Measurements from ENCODE around the gene MPDU1. TPM values are rescaled to one million over a fixed set of nuclear protein-coding genes. Genes with fewer than 3 reads are reported as not detected.

Gene MPDU1
- total and polyA plus RNA-seq, 7 donors: 38.4 to 121 (median 46.7) TPM

DNA sequence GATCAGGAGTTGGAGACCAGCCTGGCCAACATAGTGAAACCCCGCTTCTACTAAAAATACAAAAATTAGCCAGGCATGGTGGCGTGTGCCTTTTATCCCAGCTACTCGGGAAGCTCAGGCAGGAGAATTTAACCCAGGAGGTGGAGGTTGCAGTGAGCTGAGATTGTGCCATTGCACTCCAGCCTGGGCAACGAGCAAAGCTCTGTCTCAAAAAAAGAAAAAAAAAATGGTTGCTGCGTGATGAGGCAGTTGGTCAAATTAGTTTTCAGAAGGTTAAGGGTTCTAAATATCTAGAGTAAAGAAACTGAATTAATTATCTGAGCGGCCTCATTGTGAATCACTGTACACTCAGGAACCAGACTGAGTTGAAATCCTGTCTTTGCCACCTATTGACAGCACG lies 7.7 kb upstream of the MPDU1 start:
- Histone ChIP-seq H3K9me3 (no peaks in the 10 kb centered on the region), H3K27me3 (no peaks in the 10 kb centered on the region), H3K4me3 (no peak overlapping the region), H3K36me3 (peaks cover 49 to 59% (median 53%) of the 10 kb centered on the region in 4 donors), H3K4me1 (peaks cover 0 to 54% (median 49%) of the 10 kb centered on the region in 4 donors), H3K27ac (peak overlapping the region in 2 of 4 donors; percentile 97)
- no peak for TF ChIP-seq POLR2AphosphoS5 (IDR thresholded peaks at IDR 0.05)
- no peak for TF ChIP-seq EP300 (IDR thresholded peaks at IDR 0.05)
- TF ChIP-seq, protein P1, sequence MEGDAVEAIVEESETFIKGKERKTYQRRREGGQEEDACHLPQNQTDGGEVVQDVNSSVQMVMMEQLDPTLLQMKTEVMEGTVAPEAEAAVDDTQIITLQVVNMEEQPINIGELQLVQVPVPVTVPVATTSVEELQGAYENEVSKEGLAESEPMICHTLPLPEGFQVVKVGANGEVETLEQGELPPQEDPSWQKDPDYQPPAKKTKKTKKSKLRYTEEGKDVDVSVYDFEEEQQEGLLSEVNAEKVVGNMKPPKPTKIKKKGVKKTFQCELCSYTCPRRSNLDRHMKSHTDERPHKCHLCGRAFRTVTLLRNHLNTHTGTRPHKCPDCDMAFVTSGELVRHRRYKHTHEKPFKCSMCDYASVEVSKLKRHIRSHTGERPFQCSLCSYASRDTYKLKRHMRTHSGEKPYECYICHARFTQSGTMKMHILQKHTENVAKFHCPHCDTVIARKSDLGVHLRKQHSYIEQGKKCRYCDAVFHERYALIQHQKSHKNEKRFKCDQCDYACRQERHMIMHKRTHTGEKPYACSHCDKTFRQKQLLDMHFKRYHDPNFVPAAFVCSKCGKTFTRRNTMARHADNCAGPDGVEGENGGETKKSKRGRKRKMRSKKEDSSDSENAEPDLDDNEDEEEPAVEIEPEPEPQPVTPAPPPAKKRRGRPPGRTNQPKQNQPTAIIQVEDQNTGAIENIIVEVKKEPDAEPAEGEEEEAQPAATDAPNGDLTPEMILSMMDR (IDR thresholded peaks at IDR 0.05): no peak
- no peak for TF ChIP-seq POLR2A (IDR thresholded peaks at IDR 0.05)
- no peak for DNase-seq
- WGBS, 2 donors: 69 to 79% methylated on average over 7 of the region's 7 CpGs
- intact Hi-C loops (cut with DNase I): no loop called here

DNA sequence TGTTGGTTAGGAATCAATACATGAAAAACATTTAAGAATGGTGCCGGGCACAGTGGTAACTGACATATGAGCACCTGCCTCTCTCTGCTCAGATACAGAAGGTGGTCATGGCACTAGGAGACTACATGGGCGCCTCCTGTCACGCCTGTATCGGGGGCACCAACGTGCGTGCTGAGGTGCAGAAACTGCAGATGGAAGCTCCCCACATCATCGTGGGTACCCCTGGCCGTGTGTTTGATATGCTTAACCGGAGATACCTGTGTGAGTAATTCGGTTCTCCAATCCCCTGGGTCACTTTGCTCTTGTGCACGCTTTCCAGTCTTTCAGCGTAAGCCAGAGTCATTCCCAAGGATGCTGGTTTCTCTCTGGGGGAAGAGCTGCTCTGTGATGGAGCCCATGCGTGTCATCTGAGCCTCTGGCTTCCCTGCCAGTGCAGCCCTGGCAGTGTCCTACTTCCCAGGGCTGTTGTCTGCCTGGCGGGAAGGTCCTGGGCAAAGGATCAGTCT lies 7.2 kb upstream of the MPDU1 start:
- no peak overlapping the region for H3K4me3 ChIP-seq
- H3K27me3 ChIP-seq: no peaks in the 10 kb centered on the region
- no peak for DNase-seq
- peak overlapping the region in 1 of 4 donors; percentile 97 for H3K27ac ChIP-seq
- WGBS, 2 donors: 83 to 87% methylated on average over 14 of the region's 14 CpGs
- H3K9me3 ChIP-seq: no peaks in the 10 kb centered on the region
- TF ChIP-seq POLR2AphosphoS5 (IDR thresholded peaks at IDR 0.05) (no peak), POLR2A (IDR thresholded peaks at IDR 0.05) (no peak), EP300 (IDR thresholded peaks at IDR 0.05) (no peak)
- TF ChIP-seq, protein P1 (IDR thresholded peaks at IDR 0.05): no peak
- H3K36me3 ChIP-seq: peaks cover 47 to 54% (median 50%) of the 10 kb centered on the region in 4 donors
- intact Hi-C loops (cut with DNase I): no loop called here
- H3K4me1 ChIP-seq: peaks cover 0 to 59% (median 52%) of the 10 kb centered on the region in 4 donors

DNA sequence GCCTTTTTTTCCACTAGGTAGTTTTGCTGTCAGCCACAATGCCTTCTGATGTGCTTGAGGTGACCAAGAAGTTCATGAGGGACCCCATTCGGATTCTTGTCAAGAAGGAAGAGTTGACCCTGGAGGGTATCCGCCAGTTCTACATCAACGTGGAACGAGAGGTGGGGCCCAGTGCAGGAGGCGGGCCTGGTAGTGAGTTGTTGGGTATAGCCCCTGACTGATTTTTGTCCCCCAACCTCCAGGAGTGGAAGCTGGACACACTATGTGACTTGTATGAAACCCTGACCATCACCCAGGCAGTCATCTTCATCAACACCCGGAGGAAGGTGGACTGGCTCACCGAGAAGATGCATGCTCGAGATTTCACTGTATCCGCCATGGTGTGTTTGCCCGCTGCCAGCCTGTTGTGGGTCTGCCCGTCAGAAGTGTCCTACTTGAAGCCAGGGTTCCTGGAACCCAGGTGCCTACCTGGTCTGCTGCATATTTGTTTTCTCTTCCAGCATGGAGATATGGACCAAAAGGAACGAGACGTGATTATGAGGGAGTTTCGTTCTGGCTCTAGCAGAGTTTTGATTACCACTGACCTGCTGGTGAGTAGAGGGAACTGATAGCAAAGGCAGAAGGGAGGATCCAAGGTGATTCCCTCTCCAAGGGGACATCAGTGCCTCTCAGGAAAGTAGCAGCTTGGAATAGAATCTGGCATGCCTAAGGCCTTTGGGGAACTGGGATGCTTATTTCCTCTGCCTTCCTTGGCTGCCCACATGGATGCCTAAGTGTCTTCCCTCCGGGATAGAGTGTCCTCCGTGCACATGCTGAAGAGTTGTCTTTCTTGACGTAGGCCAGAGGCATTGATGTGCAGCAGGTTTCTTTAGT lies 6.1 kb upstream of the MPDU1 start:
- intact Hi-C loops (cut with DNase I): no loop called here
- no peak for DNase-seq
- Histone ChIP-seq H3K27me3 (no peaks in the 10 kb centered on the region), H3K27ac (peak overlapping the region in 2 of 4 donors; percentile 91 to 92), H3K36me3 (peaks cover 47 to 54% (median 50%) of the 10 kb centered on the region in 4 donors), H3K4me3 (no peak overlapping the region), H3K4me1 (peaks cover 0 to 63% (median 56%) of the 10 kb centered on the region in 4 donors), H3K9me3 (no peaks in the 10 kb centered on the region)
- no peak for TF ChIP-seq POLR2AphosphoS5 (IDR thresholded peaks at IDR 0.05)
- no peak for TF ChIP-seq POLR2A (IDR thresholded peaks at IDR 0.05)
- TF ChIP-seq, protein P1 (IDR thresholded peaks at IDR 0.05): no peak
- 74 to 84% methylated on average over 17 of the region's 17 CpGs for WGBS, 2 donors

DNA sequence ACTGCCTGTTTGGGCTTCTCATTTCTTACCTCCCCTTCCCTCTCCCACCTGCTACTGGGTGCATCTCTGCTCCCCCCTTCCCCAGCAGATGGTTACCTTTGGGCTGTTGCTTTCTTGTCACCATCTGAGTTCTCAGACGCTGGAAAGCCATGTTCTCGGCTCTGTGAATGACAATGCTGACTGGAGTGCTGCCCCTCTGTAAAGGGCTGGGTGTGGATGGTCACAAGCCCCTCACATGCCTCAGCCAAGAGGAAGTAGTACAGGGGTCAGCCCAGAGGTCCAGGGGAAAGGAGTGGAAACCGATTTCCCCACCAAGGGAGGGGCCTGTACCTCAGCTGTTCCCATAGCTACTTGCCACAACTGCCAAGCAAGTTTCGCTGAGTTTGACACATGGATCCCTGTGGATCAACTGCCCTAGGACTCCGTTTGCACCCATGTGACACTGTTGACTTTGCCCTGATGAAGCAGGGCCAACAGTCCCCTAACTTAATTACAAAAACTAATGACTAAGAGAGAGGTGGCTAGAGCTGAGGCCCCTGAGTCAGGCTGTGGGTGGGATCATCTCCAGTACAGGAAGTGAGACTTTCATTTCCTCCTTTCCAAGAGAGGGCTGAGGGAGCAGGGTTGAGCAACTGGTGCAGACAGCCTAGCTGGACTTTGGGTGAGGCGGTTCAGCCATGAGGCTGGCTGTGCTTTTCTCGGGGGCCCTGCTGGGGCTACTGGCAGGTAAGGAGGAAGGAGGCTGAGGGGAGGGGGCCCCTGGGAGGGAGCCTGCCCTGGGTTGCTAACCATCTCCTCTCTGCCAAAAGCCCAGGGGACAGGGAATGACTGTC lies 4.4 kb upstream of the MPDU1 start, which contains the start of gene CD68:
Gene CD68, plus strand, starts transcription at position 638 of the 833 bp plus-strand sequence. Its CDS starts 40 bp downstream, at position 678.
- DNase-seq: peak; percentile 90
- no peaks in the 10 kb centered on the region for H3K27me3 ChIP-seq
- H3K4me1 ChIP-seq: peaks cover 0 to 68% (median 60%) of the 10 kb centered on the region in 4 donors
- intact Hi-C loops (cut with DNase I): no loop called here
- H3K4me3 ChIP-seq: peak within 1 kb of the TSS in 3 of 4 donors; percentile 14 to 40 (median 28)
- peak within 1 kb of the TSS; percentile 91 to 92 (median 92) for H3K27ac ChIP-seq
- WGBS, 2 donors: 9 to 18% methylated on average over 7 of the region's 7 CpGs
- no peaks in the 10 kb centered on the region for H3K9me3 ChIP-seq
- TF ChIP-seq EP300 (IDR thresholded peaks at IDR 0.05): no peak
- peak; percentile 47 to 80 (median 69) for TF ChIP-seq POLR2AphosphoS5 (IDR thresholded peaks at IDR 0.05)
- TF ChIP-seq, protein P1 (IDR thresholded peaks at IDR 0.05): no peak
- TF ChIP-seq POLR2A (IDR thresholded peaks at IDR 0.05): peak; percentile 31 to 46
- H3K36me3 ChIP-seq: peaks cover 45 to 50% (median 48%) of the 10 kb centered on the region in 4 donors
